Prostate gland (tissue), 2 donors: ENCODE results near the gene PRKG1.

Source experiments
- CTCF ChIP-seq, 4 experiments: fragments of 200-600 bp in 2 of 4; fragments of 450-650 bp in 2 of 4; sonication (generic) in 2 of 4; IDR thresholded peaks; 1 replicate in 3 of 4; 2 replicates in 1 of 4; pipeline ENCODE4 v1.5.1; 2016 to 2019; ENCODE audit warnings: antibody characterized with exemption in 4 of 4, mild to moderate bottlenecking in 2 of 4, moderate library complexity in 2 of 4
- POLR2A ChIP-seq: fragments of 450-650 bp; IDR thresholded peaks from one replicate; pipeline ENCODE4 v1.6.1; 2016; ENCODE audit warnings: antibody characterized with exemption, mild to moderate bottlenecking

- TF ChIP-seq POLR2A (no peak), CTCF (IDR thresholded peaks at IDR 0.05) (no peak)
Measured at GRCh38 chr10:51246156-51246555, 171.9 kb downstream of the PRKG1 start.
